ENCODE data around the gene OR5K1.

Gene OR5K1

GRCh38 chr3:98462901-98463300 lies at the start of gene OR5K1:
TSS of gene OR5K1 (plus strand) at chr3:98463201. CDS start at chr3:98469577, 6,376 bp downstream.
- no peak for DNase-seq (ENCODE audit: low spot score)

DNA sequence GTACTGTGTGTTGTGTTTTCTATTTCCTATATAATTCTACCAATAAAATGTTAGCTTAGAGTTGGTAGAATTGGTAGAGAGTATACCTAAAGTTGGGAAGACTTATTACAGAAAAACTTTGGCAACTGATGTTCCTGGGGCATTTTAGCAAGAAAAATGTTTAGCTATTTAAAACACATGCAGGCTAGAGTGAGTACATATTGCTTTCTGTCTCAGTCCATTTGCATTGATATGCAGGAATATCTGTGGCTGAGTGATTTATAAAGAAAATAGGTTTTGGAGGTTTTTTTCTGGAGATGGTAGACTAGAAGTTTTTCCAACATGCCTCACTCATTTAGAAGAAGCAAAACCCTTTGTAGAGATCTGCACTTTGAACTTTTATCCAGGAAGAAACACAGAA lies 30.4 kb upstream of the OR5K1 start:
- DNase-seq (ENCODE audit: low spot score), result no peak

- DNase-seq (ENCODE audit: low spot score), result no peak
These were observed 29.2 kb upstream of the OR5K1 start for GRCh38 chr3:98433764-98434163.

DNA sequence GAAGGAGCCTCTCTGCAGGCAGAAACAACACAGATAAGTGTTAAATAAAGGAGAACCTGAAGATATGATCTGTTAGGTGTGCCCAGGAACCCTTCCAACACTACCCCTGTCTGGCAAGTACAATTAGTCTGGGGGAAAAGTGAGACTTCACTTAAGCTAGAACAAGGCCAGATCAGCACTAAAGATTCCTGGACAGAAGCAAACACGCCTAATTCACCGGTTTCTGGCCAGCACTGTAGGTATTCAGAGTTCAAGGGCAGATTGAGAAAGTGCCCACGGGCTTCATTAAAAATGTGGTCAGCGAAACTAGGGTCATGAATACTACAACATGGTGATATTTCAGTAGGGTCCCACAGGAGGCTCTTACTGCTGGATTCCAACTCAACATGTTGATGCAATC lies 28.6 kb upstream of the OR5K1 start:
- DNase-seq (ENCODE audit: low spot score), result no peak

DNA sequence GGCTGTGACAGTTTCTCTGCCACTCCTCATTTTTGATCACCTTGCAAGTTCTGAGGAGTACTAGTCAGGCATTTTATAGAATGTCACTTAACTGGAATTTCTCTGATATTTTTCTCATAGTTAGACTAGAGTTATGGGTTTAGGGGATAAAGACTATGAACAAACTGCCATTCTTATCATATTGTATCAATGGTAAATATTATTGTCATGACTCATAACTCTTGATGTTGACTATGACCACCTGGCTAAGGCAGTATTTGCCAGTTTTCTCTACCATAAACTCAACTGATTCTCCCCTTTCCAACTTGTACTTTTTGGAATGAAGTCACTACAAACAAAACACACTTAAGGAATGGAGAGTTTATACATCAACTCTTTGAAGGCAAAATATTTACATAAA lies 22.7 kb upstream of the OR5K1 start:
- DNase-seq (ENCODE audit: low spot score), result no peak

- no peak for DNase-seq (ENCODE audit: low spot score)
These were observed 17.0 kb upstream of the OR5K1 start for GRCh38 chr3:98445949-98446406.

GRCh38 chr3:98449606-98450193 lies 13.3 kb upstream of the OR5K1 start:
- no peak for DNase-seq (ENCODE audit: low spot score)

GRCh38 chr3:98450372-98450771 lies 12.6 kb upstream of the OR5K1 start:
- no peak for DNase-seq (ENCODE audit: low spot score)

- DNase-seq (ENCODE audit: low spot score), result no peak
These were observed 9.2 kb upstream of the OR5K1 start for GRCh38 chr3:98453827-98454226.

- no peak for DNase-seq (ENCODE audit: low spot score)
These were observed 8.1 kb upstream of the OR5K1 start for GRCh38 chr3:98454929-98455328.

DNA sequence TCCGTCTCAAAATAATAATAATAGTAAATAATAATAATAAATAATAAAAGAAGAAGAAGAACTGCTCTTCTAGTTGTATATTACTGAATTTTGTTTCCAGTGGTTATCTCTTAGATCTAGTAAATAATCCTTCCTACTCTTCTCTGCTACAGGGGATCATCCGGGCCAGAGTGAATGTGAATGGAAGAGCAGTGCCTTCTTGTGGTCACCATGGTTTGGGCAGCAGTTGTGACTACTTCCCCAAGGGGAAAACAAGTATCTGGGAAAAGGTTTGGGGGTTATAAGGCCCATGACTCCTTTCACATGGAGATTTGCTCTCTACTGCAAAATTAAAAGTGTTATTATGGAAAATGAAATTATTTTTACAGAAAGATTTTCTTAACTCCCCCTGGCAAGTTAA lies 5.5 kb upstream of the OR5K1 start:
- no peak for DNase-seq (ENCODE audit: low spot score)

DNA sequence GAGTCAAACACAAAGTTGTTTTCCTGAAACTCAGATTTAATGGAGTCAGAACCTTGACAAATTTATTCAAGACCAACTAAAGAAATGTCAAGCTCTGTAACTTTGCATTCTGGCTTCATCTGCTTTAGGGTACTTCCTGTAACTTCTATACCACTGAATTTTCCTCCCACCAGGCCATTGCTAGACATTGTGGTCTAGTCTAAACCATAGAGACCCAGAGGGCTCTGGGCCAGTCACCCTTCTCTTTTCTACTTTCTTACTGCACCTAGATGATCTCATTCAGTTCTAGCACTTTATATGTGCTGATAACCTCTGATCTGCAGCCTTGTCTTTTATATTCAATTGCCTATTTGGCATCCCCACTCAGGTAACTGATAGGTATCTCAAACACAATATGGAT lies 2.8 kb upstream of the OR5K1 start:
- DNase-seq (ENCODE audit: low spot score), result no peak

DNA sequence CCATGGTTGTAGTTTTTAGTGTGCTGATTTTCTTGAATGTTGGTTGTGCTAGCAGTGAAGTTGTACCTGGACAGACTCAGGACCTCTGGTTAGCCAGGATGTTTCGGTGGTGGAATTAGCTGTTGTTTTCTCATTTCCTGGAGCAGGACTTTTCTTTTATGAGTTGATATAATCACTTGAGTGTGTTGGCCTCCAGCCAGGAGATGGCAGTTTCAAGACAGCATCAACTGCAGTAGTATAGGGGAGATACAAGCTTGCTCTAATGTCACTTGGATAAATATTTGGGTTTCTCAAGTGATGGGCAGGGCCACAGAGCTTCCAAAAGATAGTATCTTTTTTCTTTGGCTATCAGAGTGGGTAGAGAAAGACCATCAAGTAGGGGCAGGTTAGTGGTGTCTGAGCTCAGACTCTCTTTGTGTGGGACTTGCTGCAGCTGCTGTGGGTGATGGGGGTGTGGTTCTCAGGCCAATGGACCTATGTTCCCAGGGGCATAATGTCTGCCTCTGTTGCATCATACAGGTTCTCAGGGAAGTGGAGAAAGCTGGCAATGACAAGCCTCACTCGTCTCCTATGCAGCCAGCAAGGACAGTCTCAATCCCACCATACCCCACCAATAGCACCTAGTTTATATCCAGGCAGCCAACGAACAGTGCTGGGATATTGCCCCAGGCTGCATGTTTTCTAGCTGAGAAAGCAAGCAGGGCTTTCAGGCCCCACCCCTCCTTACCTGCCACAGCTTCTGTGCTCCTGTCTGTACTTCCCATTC lies 19.9 kb downstream of the OR5K1 start:
- DNase-seq (ENCODE audit: low spot score), result no peak

DNA sequence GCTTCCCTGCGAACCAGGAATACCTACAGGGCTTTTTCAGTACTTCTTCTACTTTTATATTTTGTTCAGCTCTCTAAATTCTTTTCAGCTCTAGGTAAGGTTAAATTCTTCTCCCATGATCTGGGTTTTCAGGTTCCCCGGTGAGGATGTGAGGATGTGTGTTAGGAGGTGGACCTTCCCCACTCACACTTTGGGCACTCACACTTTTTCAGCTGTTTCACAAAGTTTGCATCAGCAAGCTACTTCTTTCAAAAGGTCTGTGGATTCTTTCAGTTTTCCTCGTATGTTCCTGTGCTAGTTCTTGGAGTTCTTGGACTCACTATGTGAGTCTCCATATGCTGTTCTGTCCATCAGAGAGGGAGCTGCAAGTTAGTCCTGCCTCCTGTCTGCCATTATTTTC lies 20.6 kb downstream of the OR5K1 start:
- no peak for DNase-seq (ENCODE audit: low spot score)

DNA sequence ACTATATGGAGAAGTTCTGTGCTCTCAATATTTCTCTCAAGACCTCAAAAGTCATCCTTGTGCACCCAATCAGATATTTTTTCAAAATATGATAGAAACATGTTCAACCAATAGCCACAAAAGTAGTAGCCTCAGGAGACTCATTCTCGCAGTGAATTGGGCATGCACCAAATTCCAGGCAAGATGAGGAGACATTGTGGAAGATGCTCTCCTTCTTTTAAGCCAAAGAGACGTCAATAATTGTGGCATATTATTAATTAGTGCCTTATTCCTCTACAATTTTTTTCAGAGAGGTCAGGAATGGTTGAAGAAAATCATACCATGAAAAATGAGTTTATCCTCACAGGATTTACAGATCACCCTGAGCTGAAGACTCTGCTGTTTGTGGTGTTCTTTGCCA lies 34.4 kb downstream of the OR5K1 start, which contains the start of gene OR5K2:
OR5K2 (plus strand) TSS at position 301 of the 400 bp plus-strand sequence; CDS start at position 301, 0 bp downstream.
- no peak for DNase-seq (ENCODE audit: low spot score)

DNA sequence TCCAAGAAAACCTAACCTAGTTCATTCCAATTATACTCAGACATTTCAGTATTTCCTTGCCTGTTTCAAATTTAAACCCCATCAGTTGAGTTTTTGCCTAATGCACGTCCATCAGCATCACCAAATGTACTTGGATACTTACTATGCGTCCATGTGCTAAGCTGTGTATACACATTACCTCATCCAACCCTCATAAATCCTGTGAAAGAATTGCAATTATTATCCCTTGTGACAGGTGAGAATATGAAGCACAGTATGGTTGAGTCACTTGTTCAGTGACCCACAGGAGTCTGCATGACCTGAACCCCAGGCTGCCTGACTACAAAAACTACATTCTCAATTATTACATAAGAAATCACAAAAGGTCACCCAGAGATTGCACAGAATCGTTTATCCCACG lies 37.0 kb downstream of the OR5K1 start:
- DNase-seq (ENCODE audit: low spot score), result no peak

DNA sequence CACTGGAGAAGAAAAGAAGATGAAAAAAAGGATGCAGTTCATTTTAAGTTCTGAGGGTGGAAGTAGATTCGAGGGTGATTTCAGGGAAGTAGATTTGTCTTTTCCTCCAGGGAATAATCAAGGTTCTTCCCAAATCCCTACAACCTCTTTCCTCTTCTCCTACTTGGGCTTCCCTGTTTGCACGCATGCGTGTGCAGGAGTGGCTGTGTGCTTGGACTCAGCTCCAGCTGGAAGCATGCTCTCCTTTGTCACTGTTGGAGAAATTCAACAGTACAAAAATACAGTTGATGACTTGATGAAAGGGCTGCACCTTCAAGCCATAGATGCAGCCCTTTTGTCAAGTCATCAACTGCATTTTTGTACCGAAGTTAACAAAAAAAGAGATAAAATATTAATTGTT lies 38.3 kb downstream of the OR5K1 start:
- DNase-seq (ENCODE audit: low spot score), result no peak

DNA sequence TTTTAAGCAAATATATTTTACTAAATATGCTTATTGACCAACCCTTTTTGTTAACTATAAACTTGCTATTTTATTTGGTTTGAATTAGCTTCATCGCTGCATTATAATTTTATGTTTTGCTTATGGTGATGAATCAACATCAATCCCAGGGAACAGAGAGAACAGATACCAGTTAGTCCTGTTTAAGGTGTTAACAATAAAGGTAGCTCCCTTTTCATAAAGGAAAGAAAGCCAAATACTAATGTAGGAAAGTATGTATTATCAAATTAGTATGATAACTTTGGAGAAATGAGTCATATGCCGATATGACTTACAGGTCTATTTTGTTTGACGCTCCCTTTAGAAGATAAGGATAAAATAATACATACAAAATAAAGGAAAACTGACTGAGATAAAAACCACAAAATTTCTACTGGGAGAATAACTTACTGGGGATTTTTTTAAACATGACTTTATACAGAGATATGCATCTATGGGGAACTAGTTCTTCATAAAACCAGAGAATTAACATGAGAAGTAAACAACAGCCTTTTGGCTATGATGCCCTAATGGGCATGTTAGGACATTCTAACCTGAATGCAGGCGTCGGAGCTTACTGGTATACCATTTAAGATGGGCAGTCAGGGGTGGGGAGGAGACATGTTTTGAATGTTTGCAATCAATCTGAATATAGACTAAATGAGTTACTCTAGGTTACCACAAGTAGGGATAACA lies 39.0 kb downstream of the OR5K1 start:
- no peak for DNase-seq (ENCODE audit: low spot score)

GRCh38 chr3:98504539-98504938 lies 41.5 kb downstream of the OR5K1 start:
- no peak for DNase-seq (ENCODE audit: low spot score)

DNA sequence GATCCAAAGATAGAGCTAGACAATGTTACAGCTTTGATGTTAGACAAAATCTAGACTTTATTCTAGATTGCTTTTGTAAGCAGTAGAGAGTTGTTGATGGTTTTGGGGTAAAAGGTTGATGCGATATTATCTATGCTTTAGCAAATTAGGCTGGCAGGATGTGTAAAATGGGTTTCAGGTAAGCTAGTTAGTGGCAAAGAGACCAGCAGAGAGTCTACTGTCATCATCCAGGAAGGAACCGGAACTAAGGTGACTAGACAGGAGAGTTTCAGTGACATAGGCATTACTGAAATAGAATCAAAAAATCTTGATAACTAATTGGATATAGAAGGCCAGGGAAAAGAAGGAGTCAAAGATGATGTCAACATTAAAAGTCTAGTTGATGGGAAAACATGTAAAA lies 45.6 kb downstream of the OR5K1 start:
- DNase-seq (ENCODE audit: low spot score), result no peak

DNA sequence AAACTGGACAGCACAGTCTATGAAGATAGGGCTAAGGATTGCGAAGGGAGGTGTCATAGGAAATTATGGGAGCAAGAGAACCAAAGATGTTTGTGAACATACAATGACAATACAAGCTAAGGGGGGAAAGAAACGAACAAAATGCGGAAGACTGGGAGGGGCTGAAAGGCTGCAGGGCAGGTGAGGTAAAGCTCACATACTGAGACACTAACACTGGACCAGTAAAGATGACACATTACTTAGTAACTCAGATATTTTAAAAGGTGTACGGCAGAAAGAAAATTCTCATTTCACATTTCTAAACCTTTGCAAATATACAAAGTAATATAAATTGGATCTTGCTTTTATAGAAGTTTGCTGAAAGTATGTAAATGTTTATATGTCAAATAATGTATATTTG lies 49.6 kb downstream of the OR5K1 start:
- no peak for DNase-seq (ENCODE audit: low spot score)

DNA sequence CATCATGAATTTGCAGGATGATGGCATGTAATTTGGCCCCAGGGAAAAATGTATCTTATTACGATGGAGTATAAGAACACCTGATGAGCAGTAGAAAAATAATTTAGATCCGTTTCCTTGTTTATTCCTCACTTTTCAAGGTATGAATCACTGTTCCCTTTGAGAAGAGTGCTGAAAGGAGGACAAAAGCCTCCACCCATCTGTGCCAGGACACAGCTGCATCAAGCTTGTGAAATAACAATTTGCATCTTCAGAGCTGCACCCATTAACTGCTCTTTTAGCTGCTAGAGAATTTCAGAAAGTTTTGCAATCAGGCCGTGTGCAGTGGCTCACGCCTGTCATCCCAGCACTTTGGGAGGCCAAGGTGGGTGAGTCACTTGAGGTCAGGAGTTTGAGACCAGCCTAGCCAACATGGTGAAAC lies 50.1 kb downstream of the OR5K1 start:
- no peak for DNase-seq (ENCODE audit: low spot score)

- DNase-seq (ENCODE audit: low spot score), result no peak
These were observed 50.7 kb downstream of the OR5K1 start for GRCh38 chr3:98513736-98514135.

Measured in left forelimb (tissue), 1 donor.